ENCODE data around the gene STAT3. TPM values are rescaled to one million over a fixed set of nuclear protein-coding genes. Genes with fewer than 3 reads are reported as not detected.

STAT3 gene
- total RNA-seq: 100 to 1,000 TPM; 217 to 360 TPM

DNA sequence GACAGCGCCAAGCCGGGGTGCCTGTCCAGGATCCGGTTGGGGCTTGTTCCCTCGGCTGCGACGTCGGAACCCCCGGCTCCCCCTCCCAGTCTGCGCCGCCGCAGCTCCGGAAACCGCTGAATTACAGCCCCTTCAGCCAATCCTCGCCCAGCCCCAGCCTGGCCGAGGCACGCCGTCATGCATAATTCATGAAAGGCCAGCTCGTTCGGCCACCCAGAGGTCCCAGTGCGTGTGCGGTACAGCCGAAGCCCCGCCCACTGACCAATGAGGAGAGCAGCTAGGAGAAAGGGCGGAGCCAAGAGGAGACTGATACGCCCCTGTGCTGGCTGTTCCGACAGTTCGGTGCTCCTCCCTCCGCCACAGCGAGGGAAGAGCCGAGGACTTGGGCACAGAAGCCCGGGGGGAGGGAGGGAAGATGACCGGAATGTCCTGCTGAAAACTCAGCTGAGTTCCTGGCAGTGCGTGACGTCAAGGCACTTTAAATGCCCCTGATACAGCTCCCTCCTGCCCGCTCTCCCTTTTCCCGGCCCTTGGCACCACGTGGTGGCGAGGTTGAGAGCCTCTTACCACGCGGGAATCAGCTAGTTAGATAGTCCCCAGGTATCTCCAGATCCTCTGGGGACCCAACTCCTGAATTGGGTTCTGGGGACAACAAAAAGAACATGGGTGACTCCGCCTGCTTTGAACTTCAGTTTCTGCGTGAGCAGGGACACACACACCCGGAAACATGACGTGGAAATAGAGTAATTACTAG lies at the start of gene STAT3:
Gene STAT3, minus strand, starts transcription at position 62 of the 754 bp plus-strand sequence. CDS start 39,926 bp downstream, outside the sequence.
- DNase-seq (ENCODE audit: low spot score) (peak; percentile 100), ATAC-seq (ENCODE audit: insufficient number of reproducible peaks, low FRiP score, low read depth) (peak; percentile 89)
- Histone ChIP-seq H3K4me3 (peak within 1 kb of the TSS; percentile 94), H3K36me3 (no peaks in the 10 kb centered on the region), H3K27ac (peak within 1 kb of the TSS; percentile 99 to 100), H3K9me3 (no peaks in the 10 kb centered on the region), H3K4me1 (ENCODE audit: control insufficient read depth in 1 of 2, low read depth in 2 of 2) (peaks cover 11 to 30% of the 10 kb centered on the region in 2 donors), H3K27me3 (replicated peaks; ENCODE audit: insufficient read depth) (no peaks in the 10 kb centered on the region)
- TF ChIP-seq, protein P1, sequence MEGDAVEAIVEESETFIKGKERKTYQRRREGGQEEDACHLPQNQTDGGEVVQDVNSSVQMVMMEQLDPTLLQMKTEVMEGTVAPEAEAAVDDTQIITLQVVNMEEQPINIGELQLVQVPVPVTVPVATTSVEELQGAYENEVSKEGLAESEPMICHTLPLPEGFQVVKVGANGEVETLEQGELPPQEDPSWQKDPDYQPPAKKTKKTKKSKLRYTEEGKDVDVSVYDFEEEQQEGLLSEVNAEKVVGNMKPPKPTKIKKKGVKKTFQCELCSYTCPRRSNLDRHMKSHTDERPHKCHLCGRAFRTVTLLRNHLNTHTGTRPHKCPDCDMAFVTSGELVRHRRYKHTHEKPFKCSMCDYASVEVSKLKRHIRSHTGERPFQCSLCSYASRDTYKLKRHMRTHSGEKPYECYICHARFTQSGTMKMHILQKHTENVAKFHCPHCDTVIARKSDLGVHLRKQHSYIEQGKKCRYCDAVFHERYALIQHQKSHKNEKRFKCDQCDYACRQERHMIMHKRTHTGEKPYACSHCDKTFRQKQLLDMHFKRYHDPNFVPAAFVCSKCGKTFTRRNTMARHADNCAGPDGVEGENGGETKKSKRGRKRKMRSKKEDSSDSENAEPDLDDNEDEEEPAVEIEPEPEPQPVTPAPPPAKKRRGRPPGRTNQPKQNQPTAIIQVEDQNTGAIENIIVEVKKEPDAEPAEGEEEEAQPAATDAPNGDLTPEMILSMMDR (IDR thresholded peaks at IDR 0.05): no peak

DNA sequence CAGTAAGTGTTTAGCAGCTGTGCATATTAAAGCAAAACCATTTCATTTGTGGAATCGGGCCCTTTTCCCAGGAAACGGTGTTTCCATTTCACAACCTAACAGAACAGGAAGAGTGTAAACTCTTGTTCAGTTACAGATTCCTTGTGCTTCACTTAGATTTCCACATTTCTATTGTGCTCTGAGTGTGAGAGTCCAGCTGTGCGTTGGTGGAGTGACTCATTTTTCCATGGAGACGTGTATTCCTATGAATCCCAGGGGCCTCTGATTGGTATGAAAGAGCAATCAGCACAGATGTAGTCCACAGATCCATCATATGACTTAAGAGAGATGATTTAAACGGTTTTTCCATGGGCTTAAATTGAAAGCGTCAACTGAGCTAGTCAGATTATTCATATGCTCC lies 48.1 kb upstream of the STAT3 start:
- no peaks in the 10 kb centered on the region for H3K27me3 ChIP-seq (replicated peaks; ENCODE audit: insufficient read depth)
- peaks cover 0 to 3% of the 10 kb centered on the region in 2 donors for H3K4me1 ChIP-seq (ENCODE audit: control insufficient read depth in 1 of 2, low read depth in 2 of 2)
- H3K36me3 ChIP-seq: no peaks in the 10 kb centered on the region
- H3K27ac ChIP-seq: peak overlapping the region in 1 of 2 donors; percentile 56
- ATAC-seq (ENCODE audit: insufficient number of reproducible peaks, low FRiP score, low read depth) (peak; percentile 65), DNase-seq (ENCODE audit: low spot score) (no peak)
- no peak overlapping the region for H3K4me3 ChIP-seq
- TF ChIP-seq, protein P1 (IDR thresholded peaks at IDR 0.05): no peak
- H3K9me3 ChIP-seq: no peaks in the 10 kb centered on the region

DNA sequence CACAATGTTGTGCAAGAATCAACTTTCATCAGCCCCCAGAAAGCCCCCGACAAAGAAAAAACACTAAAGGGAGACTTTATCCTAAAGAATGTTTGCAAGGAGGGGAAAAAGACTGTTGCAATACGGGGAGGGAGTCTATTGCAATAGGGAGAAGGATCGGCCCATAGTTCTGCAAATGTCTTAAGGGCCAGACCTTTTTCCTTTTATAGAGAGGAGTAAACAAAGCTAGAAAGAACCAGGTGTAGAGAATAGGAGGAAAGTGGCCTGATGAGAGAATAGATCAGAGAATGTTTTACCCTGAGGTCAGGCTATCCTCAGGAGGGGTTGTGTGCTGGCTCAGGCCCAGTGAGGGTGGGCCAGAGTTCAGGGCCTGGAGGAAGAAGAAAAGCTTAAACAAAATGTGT lies 43.5 kb upstream of the STAT3 start:
- no peak for DNase-seq (ENCODE audit: low spot score)

DNA sequence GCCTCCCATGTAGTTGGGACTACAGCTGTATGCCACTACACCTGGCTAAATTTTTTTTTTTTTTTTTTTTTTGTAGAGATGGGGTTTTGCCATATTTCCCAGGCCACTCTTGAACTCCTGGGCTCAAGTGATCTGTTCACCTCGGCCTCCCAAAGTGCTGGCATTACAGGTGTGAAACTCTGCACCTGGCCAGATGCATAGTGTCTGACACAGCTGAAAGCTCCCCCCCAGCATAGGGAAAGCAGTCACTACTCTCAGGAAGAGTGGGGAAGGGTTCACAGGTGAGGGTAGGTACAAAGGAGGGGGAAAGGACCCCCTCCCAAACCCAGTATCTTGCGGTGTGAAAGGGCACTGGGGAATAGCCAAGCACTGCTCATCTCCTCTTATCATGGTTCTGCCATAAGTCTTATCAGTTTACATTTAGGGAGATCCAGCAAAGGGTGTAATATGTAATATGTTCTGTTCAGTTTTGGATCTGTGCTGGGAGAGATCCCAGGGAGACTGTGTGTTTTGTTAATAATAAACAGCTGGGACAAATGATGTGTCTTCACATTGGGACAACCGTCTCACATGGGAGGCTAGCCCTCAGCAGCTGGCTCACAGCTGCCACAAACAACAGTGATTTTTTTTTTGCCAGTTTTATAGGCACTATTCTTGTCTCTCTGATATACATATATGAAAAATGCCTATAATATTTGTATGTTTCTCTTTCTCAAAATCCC lies 41.6 kb upstream of the STAT3 start:
- H3K4me1 ChIP-seq (ENCODE audit: control insufficient read depth in 1 of 2, low read depth in 2 of 2): peaks cover 0 to 13% of the 10 kb centered on the region in 2 donors
- TF ChIP-seq, protein P1 (IDR thresholded peaks at IDR 0.05): no peak
- H3K4me3 ChIP-seq: no peak overlapping the region
- no peaks in the 10 kb centered on the region for H3K27me3 ChIP-seq (replicated peaks; ENCODE audit: insufficient read depth)
- DNase-seq (ENCODE audit: low spot score): no peak
- H3K27ac ChIP-seq: no peak overlapping the region
- no peaks in the 10 kb centered on the region for H3K9me3 ChIP-seq
- no peaks in the 10 kb centered on the region for H3K36me3 ChIP-seq
- ATAC-seq (ENCODE audit: insufficient number of reproducible peaks, low FRiP score, low read depth): no peak

More for the DNA sequence above, 43.5 kb upstream of the STAT3 start:
- Histone ChIP-seq H3K4me3 (no peak overlapping the region), H3K9me3 (no peaks in the 10 kb centered on the region), H3K27me3 (replicated peaks; ENCODE audit: insufficient read depth) (no peaks in the 10 kb centered on the region), H3K36me3 (no peaks in the 10 kb centered on the region), H3K4me1 (ENCODE audit: control insufficient read depth in 1 of 2, low read depth in 2 of 2) (peaks cover 2 to 8% of the 10 kb centered on the region in 2 donors), H3K27ac (no peak overlapping the region)
- no peak for ATAC-seq (ENCODE audit: insufficient number of reproducible peaks, low FRiP score, low read depth)
- TF ChIP-seq, protein P1 (IDR thresholded peaks at IDR 0.05): no peak
